ENCODE data around the gene ZNF662.

DNA sequence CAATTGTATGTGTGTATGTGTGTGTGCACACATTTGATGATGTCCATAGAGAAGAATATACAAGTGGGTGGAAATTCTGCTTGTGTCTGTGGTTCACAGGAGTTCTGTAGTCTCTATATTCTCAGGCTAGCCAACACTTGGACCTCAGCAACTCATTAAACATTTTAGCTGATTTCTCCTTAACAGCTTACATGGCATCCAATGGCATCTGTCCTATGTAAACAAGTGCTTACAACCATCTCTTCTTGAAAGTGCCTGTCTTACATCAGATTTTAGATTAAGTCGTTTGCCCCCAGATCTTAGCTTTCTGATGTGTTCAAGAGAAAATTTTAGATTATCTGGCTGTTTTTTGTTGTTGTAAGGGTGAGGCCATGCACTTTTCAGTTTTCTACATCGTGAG lies 29.0 kb downstream of the ZNF662 start:
- TF ChIP-seq, protein P1, sequence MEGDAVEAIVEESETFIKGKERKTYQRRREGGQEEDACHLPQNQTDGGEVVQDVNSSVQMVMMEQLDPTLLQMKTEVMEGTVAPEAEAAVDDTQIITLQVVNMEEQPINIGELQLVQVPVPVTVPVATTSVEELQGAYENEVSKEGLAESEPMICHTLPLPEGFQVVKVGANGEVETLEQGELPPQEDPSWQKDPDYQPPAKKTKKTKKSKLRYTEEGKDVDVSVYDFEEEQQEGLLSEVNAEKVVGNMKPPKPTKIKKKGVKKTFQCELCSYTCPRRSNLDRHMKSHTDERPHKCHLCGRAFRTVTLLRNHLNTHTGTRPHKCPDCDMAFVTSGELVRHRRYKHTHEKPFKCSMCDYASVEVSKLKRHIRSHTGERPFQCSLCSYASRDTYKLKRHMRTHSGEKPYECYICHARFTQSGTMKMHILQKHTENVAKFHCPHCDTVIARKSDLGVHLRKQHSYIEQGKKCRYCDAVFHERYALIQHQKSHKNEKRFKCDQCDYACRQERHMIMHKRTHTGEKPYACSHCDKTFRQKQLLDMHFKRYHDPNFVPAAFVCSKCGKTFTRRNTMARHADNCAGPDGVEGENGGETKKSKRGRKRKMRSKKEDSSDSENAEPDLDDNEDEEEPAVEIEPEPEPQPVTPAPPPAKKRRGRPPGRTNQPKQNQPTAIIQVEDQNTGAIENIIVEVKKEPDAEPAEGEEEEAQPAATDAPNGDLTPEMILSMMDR (IDR thresholded peaks at IDR 0.05) = no peak
- TF ChIP-seq POLR2A (IDR thresholded peaks at IDR 0.05) = no peak
